Ramos (cell line): Measurements from ENCODE around the gene ACBD6.

Source experiments
- in situ Hi-C: fragments of 300-500 bp; cut with MboI; formaldehyde crosslinking; loops from one replicate; pipeline ENCODE4 v1.14.3; 2022; ENCODE audit warnings: low sequenced_read_pairs; ENCODE audit not compliant: unreplicated experiment

The ACBD6 gene

GRCh38 chr1:180264595-180264994 is 237.8 kb downstream of the ACBD6 start:
- in situ Hi-C loops = no loop called here

- in situ Hi-C loops = no loop called here
These were observed 239.5 kb downstream of the ACBD6 start for GRCh38 chr1:180262628-180263488.

- in situ Hi-C loops = no loop called here
These were observed 240.7 kb downstream of the ACBD6 start for GRCh38 chr1:180261524-180262155.

GRCh38 chr1:180261030-180261429 is 241.3 kb downstream of the ACBD6 start:
- in situ Hi-C loops = no loop called here

- in situ Hi-C loops = no loop called here
These were observed 241.8 kb downstream of the ACBD6 start for GRCh38 chr1:180260541-180260940.

- in situ Hi-C loops = loop anchor here (5.0 kb wide), 2 partner anchors 158 to 218 kb away; no protein-coding TSS in a partner anchor
These were observed 242.7 kb downstream of the ACBD6 start for GRCh38 chr1:180259431-180260338.

GRCh38 chr1:180258935-180259334 is 243.4 kb downstream of the ACBD6 start:
- in situ Hi-C loops = loop anchor here (5.0 kb wide), 2 partner anchors 158 to 218 kb away; no protein-coding TSS in a partner anchor

- in situ Hi-C loops = loop anchor here (5.0 kb wide), 2 partner anchors 159 to 219 kb away; no protein-coding TSS in a partner anchor
These were observed 244.1 kb downstream of the ACBD6 start for GRCh38 chr1:180258290-180258689.

- in situ Hi-C loops = loop anchor here (5.0 kb wide), 2 partner anchors 160 to 220 kb away; no protein-coding TSS in a partner anchor
These were observed 244.9 kb downstream of the ACBD6 start for GRCh38 chr1:180257486-180257885.

GRCh38 chr1:180257028-180257386 is 245.4 kb downstream of the ACBD6 start:
- in situ Hi-C loops = loop anchor here (5.0 kb wide), 2 partner anchors 160 to 220 kb away; no protein-coding TSS in a partner anchor

GRCh38 chr1:180256341-180257027 is 245.9 kb downstream of the ACBD6 start:
- in situ Hi-C loops = loop anchor here (5.0 kb wide), 2 partner anchors 161 to 221 kb away; no protein-coding TSS in a partner anchor

GRCh38 chr1:180255536-180256340 is 246.6 kb downstream of the ACBD6 start:
- in situ Hi-C loops = loop anchor here (5.0 kb wide), 2 partner anchors 162 to 222 kb away; no protein-coding TSS in a partner anchor

GRCh38 chr1:180254854-180255253 is 247.5 kb downstream of the ACBD6 start:
- in situ Hi-C loops = loop anchor here (5.0 kb wide), 2 partner anchors 162 to 222 kb away; no protein-coding TSS in a partner anchor

GRCh38 chr1:180254496-180254819 is 247.9 kb downstream of the ACBD6 start:
- in situ Hi-C loops = no loop called here

GRCh38 chr1:180253585-180254495 is 248.5 kb downstream of the ACBD6 start:
- in situ Hi-C loops = no loop called here

GRCh38 chr1:180252638-180253536 is 249.5 kb downstream of the ACBD6 start:
- in situ Hi-C loops = no loop called here
